ENCODE data around the gene NCS1.

- TF ChIP-seq, protein P1, sequence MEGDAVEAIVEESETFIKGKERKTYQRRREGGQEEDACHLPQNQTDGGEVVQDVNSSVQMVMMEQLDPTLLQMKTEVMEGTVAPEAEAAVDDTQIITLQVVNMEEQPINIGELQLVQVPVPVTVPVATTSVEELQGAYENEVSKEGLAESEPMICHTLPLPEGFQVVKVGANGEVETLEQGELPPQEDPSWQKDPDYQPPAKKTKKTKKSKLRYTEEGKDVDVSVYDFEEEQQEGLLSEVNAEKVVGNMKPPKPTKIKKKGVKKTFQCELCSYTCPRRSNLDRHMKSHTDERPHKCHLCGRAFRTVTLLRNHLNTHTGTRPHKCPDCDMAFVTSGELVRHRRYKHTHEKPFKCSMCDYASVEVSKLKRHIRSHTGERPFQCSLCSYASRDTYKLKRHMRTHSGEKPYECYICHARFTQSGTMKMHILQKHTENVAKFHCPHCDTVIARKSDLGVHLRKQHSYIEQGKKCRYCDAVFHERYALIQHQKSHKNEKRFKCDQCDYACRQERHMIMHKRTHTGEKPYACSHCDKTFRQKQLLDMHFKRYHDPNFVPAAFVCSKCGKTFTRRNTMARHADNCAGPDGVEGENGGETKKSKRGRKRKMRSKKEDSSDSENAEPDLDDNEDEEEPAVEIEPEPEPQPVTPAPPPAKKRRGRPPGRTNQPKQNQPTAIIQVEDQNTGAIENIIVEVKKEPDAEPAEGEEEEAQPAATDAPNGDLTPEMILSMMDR (IDR thresholded peaks at IDR 0.05): no peak
- TF ChIP-seq POLR2AphosphoS5 (IDR thresholded peaks at IDR 0.05): no peak
- no peak for TF ChIP-seq POLR2A (IDR thresholded peaks at IDR 0.05)
Observed at GRCh38 chr9:130128251-130128650, 44.0 kb upstream of the NCS1 start.

All from prostate gland (tissue), 2 donors.